ENCODE data around the gene PXN.
"Not testable (repeated sequence)": the region's sequence is repeated elsewhere in the genome, so short reads cannot be mapped to it uniquely, and the experiment has no call there.

Gene PXN

DNA sequence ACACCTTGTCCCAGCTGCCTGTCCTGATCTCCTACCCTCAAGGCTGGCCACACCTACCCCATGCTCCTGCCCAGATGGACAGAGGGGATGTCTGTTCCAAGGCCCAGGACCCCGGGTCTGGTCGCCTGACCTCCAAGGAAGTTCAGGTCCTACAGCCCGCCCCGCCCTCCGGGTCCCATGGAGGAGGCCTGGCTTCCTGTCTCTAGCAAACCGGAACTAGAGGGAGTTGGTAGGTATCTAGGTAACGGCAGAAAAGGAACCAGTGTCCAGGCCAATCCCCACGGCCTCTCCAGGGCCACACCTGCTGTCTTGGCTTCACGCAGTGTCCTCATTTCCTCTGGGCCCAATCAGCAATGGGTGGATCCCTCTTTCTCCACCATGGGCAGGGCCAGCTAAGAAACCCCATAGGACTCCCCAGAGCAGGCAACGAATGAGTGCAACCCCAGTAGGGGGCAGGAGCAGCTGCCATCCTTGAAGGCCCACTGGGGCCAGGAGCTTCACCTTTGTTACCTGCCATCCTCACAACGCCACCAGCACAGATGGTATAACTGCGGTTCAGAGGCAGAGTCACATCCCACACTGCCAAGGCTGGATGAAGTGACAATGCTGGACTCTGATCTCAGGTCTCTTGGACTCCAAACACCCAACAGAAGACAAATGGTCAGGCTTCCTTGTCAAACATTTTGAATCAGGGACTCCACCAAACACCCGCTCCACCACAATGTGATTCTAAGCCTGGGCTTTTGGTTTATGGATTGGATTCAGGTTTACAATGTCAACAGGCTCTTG is 39.5 kb downstream of the PXN start:
- DNase-seq, result no peak

DNA sequence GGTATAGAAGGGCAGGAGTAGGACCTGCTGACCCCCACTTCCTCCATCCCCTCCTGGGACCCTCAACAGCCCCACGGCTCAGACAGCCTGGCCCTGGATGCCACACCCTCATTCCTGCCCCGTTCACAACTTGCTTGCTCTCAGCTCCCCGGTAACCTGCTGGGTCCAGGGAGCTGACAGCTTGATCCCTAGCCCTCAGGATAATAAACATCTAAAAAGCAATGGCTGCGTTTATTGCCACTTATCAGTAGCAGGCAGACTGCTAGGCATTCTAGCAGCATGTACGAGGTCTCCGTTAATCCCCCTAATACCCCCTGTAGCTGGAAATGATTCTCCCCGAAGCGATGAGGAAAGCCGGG is 40.4 kb downstream of the PXN start:
- DNase-seq, result no peak

DNA sequence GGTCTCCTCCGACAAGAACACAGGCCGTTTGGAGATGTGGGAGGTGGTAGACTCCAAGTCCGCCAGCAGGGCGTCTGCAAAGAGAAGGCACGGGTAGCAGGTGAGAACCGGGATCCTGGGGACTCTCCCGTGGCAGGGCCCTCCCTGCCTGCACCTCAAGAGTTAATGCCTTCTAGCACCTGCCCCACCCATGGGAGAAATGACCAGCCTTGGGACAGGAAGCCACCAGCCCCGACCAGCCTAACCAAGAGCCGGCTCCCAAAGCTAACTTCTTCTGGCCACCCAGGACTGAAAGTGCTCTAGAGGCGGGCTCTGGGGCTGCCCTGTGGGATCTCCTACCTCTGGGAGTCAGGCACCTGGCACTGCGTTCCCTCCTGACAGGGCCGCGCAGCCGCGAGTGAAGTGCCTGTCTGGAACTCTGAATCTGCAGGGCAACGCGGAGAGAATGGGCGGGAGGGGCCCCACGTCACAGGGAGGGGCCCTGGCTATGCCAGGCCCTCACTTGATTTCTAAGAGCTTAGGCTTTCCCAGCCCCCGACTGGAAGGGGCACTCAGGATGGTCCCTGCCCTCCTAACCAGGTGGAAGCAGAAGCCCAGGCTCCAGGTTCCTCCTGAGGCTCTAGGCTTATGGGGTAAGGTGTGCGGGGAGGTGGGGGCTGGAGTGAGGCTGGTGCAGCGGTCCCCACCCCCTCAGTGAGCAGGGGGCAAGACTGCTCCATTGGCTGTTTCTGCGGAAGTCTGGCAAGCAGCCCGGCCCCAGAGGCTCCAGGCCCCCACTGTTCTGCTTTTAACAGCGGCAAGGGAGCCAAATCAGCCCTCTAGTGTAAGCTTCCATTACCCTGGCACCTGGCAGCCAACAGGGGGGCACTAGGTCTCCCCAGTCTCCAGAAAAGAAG is 41.0 kb downstream of the PXN start:
- DNase-seq, result peak in 8 of 14 donors; percentile 19 to 64 (median 44)

GRCh38 chr12:120223458-120224303 is 41.8 kb downstream of the PXN start:
- no peak for DNase-seq

DNA sequence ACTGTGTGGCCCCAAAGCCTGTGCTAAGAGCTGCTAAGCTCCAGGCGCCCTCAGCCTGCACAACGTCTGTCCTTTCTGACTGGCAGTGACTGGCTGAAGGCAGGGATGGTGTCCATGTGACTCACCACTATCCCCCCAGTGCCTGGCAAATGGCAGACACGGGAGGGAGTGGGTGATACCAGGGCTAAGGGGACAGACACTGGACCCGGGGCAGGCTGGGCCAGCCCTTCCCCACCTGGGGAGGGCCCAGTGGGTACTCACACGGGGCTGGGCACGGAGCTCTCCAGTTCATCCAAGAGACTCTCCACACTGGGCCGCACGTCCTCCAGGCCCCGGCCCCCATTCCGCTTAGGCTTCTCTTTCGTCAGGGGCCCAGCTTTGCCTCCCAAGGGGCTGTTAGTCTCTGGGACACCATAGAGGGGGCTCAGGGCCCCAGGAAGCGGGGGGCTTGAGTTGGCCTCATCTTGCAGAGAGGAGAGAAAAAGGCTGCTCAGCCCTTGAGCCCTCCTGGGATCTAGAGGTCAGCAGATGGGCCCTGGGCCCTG is 43.2 kb downstream of the PXN start:
- no peak for DNase-seq

DNA sequence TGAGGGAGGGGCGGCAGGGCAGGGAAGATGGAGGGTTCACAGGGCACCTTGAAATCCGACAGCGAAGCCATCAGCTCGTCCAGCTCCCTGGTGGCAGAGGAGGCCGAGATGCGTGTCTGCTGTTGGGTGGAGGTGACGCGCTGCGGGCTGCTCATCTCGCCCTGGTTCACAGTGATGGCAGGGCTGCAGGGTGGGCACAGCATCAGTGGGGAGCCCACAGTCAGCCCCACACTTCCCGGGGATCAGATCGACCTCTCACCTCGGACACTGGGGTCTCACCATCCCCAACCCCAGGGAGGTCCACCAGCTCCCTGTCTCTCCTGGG is 44.0 kb downstream of the PXN start:
- no peak for DNase-seq

GRCh38 chr12:120220838-120221575 is 44.5 kb downstream of the PXN start:
- DNase-seq, result peak in 5 of 14 donors; percentile 15 to 32 (median 23)

- no peak for DNase-seq
Measured at GRCh38 chr12:120218680-120219606, 46.6 kb downstream of the PXN start.

DNA sequence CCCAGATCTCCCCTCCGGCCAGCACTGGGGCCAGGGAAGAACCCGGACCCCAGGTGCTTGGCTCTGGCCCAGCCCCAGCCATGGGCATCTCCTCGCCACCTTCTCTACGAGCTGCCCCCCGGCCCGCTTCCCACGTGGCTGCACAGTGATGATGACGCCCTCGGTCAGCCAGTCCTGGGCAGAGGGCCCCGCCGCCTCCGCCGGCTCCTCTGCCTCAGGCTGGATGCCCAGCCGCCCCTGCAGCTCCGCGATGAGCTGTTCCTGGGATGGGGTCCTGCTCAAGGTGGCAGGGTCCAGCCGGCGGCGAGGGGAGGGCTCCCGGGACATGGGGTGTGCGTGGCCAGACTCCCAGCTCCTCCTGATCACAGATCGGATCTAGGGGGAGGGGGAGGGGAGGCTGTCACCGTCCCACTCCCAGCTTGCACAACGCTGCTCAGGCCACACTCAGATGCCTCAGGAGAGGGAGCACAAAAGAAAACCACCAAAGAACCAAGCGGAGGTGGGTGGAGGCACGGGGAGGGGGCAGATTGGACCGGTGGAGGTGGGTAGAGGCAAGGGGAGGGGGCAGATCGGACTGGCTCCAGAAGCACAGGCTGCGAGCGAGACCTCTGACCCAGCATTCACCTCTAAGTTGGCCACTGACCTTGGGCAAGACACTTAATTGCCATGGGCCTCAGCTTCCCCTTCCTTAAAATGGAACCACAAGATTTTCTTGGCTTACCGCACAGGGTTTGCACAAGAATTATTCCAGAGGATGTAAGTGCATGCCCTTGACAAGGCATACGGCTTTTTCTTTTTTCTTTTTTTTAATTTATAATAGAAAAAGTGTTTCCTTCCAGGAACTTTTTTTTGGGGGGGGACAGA is 48.6 kb downstream of the PXN start:
- DNase-seq, result no peak

DNA sequence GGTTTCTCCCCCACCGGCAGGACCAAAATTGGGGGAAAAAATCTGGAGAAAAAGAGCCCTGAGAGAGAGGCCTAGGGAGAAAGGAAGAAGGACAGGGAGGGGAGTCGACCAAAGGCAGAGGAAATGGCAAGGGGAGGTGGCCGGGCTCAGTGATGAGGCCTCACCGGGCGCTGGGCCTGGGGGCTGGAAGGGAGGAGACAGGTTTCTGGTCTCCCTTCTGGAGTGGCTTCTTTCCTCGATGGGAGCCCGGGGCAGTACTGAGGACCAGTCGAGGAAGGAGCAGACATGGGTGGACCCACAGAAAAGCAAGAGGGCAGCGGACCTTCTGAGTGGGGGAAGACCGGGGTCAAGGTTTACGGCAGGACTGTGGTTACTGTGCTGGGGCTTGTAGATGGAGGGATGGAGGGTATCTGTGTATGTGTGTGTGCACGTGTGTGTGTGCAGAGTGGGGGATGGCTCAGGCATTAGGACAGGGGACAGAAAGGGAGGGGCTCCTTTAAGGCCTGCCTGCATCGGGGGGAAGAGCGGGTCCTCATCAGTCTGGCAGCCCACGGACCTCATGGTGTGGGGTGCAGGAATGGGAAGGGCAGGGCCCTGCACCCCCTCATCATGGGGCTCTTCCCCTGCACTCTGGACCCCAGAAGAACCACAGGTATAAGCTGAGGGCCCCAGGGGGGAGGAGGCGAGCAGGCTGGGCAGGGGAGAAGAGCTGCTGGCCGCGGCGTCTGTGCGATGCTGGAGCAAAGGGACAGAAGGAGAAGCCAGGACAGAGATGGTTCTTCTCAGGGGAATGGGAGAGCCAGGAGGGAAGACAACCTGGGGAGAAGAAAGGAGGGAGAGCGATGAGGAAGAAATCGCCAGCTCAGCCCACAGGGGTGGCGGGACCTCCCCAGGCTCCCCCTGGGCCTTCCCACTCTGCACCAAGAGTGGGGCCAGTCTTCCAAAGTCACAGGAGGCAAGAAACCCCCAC is 49.5 kb downstream of the PXN start:
- DNase-seq, result no peak

- no peak for DNase-seq
Measured at GRCh38 chr12:120215357-120215735, 50.2 kb downstream of the PXN start.

DNA sequence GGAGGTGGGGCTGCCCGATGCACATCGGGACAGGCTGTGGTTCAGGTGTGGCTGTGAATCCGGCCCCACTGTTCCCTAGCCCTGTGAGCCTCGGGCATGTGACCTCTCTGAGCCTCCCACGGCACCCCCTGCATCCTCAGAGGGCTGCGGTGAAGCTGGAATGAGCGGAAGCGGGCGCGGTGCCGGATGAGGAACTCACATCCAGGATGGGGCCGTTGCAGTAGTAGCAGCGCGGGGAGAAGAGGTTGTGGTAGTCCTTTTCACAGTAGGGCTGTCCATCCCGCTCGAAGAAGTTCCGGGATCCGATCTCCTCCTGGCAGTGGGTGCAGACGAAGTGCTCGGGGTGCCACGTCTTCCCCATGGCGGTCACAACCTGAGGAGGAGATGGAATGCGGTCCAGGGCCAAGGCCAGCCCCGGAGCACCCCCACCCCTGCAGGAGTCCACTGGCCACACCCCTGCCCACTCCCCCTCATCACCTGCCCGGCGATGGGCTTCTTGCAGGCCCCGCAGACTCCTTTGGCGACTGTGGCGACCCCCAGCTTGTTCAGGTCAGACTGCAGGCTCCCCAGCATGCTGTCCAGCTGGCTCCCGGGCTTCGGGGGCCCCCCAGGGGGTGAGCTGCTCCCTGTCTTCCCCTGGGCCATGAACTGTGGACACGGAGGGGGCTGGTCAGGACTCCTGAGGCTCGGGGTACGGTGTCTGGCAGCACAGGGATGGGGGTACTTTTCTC is 50.7 kb downstream of the PXN start:
- no peak for DNase-seq

- DNase-seq, result no peak
Measured at GRCh38 chr12:120213758-120214157, 51.8 kb downstream of the PXN start.

DNA sequence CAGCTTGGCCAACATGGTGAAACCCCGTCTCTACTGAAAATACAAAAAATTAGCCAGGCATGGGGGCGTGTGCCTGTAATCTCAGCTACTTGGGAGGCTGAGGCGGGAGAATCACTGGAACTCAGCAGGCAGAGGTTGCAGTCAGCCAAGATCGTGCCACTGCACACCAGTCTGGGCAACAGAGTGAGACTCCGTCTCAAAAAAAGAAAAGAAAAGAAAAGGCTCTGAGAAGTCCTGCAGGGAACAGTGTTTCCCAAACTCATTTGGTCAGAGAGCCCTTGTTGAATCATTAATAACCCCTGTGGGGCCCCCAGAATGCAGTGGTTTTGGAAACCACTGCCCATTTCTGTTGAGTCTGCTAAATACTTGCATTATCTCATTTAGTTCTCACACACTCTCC is 52.3 kb downstream of the PXN start:
- DNase-seq, result not testable (repeated sequence)

DNA sequence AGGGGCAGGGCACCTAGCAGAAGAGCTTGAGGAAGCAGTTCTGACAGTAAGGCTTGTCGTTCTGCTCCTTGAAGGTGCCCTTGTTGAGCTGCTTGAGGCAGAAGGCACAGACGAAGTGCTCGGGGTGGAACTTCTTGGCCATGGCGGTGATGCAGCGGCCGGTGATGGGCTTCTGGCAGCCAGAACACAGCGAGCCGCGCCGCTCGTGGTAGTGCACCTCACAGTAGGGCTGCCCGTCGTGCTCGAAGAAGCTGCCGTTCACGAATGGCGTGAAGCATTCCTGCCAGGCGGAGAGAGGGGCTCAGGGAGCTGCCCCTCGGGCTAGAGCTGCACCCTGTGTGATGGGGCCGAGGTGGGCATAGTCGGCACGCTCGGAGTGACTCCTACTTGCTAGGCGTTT is 53.2 kb downstream of the PXN start:
- DNase-seq, result no peak

DNA sequence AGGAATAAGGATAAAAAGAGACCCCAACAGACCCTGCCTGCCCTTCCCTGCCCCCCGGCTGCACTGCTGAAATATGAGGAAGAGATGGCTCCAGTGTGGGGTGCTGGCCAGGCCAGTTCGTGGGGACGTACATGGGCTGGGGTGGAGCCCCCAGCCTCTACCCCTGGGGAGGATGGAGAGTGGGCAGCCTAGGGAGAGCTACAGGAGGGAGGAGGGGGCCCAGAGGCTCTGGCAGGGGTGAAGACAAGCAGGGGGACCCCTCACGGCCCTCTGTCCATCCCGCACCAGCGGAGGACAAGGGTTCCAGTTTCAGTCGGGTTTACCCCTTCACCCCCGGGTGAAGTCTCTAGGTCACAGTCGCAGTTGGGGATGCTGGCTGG is 53.6 kb downstream of the PXN start:
- no peak for DNase-seq

- no peak for DNase-seq
Measured at GRCh38 chr12:120211243-120211903, 54.2 kb downstream of the PXN start.
